SK-N-SH (cell line): ENCODE data around the gene POU6F2.

ENCODE experiments used
- CHD2 ChIP-seq: fragments of 150-350 bp; IDR thresholded peaks from 2 replicates; pipeline ENCODE4 v1.6.1; 2018; ENCODE audit warnings: low read length; ENCODE audit not compliant: partially characterized antibody
- CTCF ChIP-seq: fragments of 200-600 bp; sonication (generic); IDR thresholded peaks from 2 replicates; pipeline ENCODE4 v1.6.1; 2017; ENCODE audit warnings: antibody characterized with exemption, mild to moderate bottlenecking, moderate library complexity
- EP300 ChIP-seq, 2 experiments: IDR thresholded peaks; 2 replicates each; pipeline versions ENCODE4 v1.4.0 to v1.6.1; 2012; ENCODE audit warnings: borderline replicate concordance in 1 of 2, low read depth in 1 of 2, low read length in 1 of 2
- POLR2AphosphoS5 ChIP-seq: IDR thresholded peaks from 2 replicates; pipeline ENCODE4 v1.6.1; 2012; ENCODE audit warnings: low read depth, low read length
- RCOR1 ChIP-seq: fragments of 150-350 bp; IDR thresholded peaks from 2 replicates; pipeline ENCODE4 v1.6.1; 2017; ENCODE audit warnings: antibody characterized with exemption, low read length
- REST ChIP-seq: IDR thresholded peaks from 2 replicates; pipeline ENCODE4 v1.6.1; 2012; ENCODE audit warnings: mild to moderate bottlenecking, low read depth, low read length, moderate library complexity
- SIN3A ChIP-seq: IDR thresholded peaks from 2 replicates; pipeline ENCODE4 v1.6.1; 2012; ENCODE audit warnings: low read depth, mild to moderate bottlenecking, low read length, moderate library complexity, borderline replicate concordance
- TAF1 ChIP-seq: IDR thresholded peaks from 2 replicates; pipeline ENCODE4 v1.6.1; 2012; ENCODE audit warnings: low read depth, mild to moderate bottlenecking, low read length, moderate library complexity, borderline replicate concordance
- TCF12 ChIP-seq: IDR thresholded peaks from 2 replicates; pipeline ENCODE4 v1.4.0; 2012
- USF2 ChIP-seq: fragments of 150-350 bp; IDR thresholded peaks from 2 replicates; pipeline ENCODE4 v1.6.1; 2017; ENCODE audit warnings: antibody characterized with exemption, low read length, low read depth, borderline replicate concordance
- YY1 ChIP-seq: IDR thresholded peaks from 2 replicates; pipeline ENCODE4 v1.4.0; 2012; ENCODE audit warnings: low read depth, mild to moderate bottlenecking

- no peak for TF ChIP-seq CHD2
- no peak for TF ChIP-seq REST
- no peak for TF ChIP-seq EP300 (IDR thresholded peaks at IDR 0.05; ENCODE audit: borderline replicate concordance in 1 of 2, low read depth in 1 of 2, low read length in 1 of 2)
- no peak for TF ChIP-seq SIN3A
- no peak for TF ChIP-seq TCF12
- no peak for TF ChIP-seq CTCF
- no peak for TF ChIP-seq POLR2AphosphoS5
- TF ChIP-seq USF2 = no peak
- no peak for TF ChIP-seq YY1
- no peak for TF ChIP-seq RCOR1
- no peak for TF ChIP-seq TAF1
Measured at GRCh38 chr7:39142750-39143149, 165.0 kb downstream of the POU6F2 start.
